Femur (tissue), 1 donor: ENCODE data around the gene BTBD7.

Source experiments
- DNase-seq: peaks from one replicate; pipeline ENCODE4 v3.0.0-alpha.2; 2017

Gene BTBD7

GRCh38 chr14:93301821-93302447, 30.9 kb downstream of the BTBD7 start:
- DNase-seq, result no peak

DNA sequence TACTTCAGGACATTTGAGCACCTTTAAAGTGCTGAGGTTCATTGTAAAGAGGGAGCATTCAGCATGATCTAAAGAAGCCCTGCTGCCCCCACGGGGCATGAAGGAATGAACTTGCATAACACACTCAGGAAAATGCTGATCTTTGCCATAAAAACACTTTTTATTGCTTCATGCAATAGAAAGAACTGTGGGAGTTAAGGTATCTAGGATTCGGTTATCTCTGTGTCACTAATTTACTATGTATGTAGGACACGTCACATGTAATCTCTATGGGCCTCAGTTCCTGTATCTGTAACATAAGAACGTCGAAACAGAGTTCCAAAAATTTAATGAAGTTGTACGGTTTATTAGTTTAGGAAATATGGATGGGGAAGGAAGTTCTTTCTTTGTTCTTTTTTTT, 33.0 kb downstream of the BTBD7 start:
- no peak for DNase-seq

DNA sequence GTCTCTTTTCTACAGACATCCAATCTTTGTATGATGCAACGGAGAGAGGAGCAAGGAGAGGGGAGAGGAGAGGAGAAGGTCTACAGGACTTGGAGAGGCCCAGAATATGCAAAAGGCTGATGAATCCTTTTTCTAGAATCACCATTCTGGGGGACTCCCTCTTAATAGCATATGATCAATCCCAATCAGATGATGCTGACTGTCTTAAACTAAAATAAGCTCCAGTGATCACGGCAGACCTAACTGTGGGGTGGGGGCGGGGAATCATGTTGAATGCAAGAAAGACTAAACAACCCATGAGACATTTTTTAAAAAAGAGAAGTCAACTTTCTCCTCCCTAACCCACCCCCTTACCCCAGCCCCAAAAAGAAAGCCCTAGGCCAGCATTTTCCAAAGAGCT, 33.4 kb downstream of the BTBD7 start:
- no peak for DNase-seq

- no peak for DNase-seq
Observed at GRCh38 chr14:93295541-93296220, 37.2 kb downstream of the BTBD7 start.

DNA sequence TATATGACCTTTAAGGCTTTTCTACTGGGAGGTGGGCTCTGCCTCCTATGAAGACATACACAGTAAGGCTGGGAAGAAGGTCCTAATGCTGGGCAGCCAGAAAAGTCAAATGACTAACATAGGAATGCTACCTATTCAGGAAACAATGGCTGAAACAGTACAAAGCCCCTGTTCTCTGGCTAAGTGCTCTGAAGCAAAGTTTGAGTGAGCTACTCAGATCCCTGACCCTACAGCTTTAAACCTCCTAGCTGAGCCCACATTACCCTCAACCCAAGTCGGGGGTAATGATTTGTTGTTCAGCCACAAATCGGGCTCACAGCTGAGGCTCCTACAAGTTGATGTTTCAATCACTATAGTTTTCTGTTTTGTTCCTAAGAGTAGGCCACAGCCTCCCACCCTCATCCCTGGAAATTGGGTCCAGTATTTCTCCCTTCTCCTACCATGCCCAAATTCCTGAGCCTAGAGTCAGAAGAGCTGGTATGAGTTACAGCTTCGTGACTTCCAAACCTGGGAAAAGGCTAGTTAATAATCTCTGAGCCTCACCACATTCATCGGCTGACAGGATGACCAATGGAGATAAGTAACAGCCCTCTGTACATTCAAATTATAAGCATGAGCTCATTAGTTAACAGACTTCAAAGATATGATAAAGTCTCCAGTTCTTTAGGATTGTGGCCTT, 46.5 kb downstream of the BTBD7 start:
- DNase-seq, result no peak

DNA sequence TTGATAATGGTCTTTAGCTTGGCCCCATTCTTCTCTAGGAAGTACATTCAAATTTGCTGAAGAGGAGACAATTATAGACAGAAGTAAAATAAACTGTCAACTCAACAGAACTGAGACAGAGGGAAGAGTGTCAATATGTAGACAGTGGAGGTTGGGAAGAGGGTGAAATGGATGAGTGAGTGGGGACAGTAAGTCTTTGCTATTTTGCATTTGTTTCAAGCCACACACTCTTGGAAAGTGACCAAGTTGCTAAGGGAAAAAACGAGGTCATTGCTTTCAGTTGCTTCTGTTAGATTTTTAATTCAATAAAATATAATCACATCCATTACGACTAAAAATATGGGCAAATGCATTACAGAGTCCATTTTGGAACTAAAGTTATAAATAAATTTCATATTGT, 47.8 kb downstream of the BTBD7 start:
- no peak for DNase-seq

DNA sequence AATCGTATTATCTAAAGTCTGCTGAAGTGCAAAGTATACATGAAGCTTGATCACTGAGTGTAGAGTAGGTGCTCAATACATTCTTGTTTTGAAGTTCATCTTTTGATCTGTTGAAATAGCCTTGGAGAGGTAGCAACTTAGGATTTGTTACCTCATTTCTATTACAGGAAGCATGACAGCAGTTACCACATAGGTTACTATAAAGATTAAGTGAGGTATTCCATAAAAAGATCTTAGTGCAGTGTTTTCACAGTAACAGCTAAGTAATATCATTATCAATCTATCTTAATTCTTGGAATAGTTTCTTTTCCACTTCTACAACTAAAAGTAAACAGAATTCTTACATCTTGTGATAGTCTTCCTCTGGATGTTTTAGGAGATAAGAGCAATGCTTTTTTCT, 50.9 kb downstream of the BTBD7 start:
- no peak for DNase-seq

GRCh38 chr14:93280743-93281142, 52.1 kb downstream of the BTBD7 start:
- no peak for DNase-seq

GRCh38 chr14:93276031-93276716, 56.7 kb downstream of the BTBD7 start:
- DNase-seq, result no peak

- DNase-seq, result no peak
Observed at GRCh38 chr14:93274055-93274806, 58.6 kb downstream of the BTBD7 start.

- no peak for DNase-seq
Observed at GRCh38 chr14:93271111-93271510, 61.7 kb downstream of the BTBD7 start.

DNA sequence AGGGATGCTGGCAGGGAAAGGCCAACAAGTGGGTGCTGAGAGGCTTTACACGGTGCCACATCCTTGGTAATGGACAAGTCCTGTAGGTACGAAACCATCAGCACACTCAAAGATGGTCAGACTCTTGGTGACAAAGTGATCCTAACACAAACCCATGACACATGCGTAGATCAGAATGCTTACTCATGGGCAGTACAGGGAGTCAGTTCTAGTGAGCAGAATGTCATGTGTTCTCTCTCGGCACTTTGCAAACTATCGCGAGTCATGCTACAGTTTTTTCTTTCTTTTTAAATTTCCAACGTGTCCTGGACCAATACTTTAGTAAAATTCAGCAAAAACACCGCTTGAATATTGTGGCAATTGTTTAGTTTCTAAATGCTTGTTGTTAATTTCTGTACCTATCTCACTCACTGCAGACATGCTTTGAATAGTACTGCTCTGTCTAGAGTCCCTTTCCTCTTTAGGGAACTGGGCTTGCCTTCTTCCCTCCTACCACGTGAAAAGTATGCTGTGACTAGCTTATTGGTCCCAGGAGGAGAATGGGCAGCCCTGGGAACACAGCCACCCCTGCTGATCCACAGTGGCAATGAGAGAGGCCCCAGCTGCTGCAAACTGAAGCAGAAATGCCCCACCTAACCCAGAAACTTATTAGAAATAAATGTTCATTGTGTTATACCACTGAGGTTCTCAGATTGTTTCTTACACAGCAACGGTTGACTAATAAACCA, 63.3 kb downstream of the BTBD7 start:
- no peak for DNase-seq

- no peak for DNase-seq
Observed at GRCh38 chr14:93268406-93268805, 64.4 kb downstream of the BTBD7 start.

GRCh38 chr14:93267149-93267711, 65.6 kb downstream of the BTBD7 start:
- no peak for DNase-seq

DNA sequence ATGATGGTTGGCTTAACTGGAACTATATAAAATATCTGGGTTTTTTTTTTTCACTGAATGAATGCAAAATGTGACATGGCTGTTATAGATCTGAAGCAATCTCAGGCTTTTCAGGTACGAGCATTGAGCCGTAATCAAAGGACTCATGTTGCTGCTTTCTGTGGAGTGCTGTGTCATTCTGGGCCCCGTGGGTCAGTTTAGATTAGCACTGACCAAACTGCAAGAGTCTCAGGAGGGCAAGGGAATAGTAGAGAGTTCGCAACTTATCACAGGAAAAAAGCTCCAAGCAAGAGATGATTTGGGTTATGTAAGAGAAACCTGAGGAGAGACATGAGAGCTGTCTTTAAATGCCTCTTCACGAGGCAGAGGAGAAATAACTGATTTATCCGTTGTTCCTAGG, 66.7 kb downstream of the BTBD7 start:
- DNase-seq, result no peak

DNA sequence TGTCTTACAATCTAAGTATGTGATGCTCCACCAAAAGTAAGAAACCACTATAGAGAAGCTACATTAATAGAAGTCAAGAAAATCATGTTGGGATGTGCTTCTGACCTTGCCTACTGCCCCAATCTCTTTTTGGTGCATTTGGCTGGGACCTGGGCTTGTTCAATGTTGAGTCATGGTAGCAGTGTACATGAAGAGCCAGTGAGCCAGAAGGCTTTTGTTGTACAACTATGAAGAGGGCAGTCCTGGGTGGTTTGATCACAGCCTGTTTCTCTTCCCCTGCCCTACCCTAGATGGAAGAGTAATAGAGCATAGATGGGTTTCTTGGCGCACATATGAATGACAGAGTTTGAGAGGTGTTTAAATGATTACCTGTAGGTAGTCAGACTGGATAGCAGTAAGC, 69.4 kb downstream of the BTBD7 start:
- DNase-seq, result no peak

GRCh38 chr14:93262446-93262845, 70.4 kb downstream of the BTBD7 start:
- DNase-seq, result no peak

DNA sequence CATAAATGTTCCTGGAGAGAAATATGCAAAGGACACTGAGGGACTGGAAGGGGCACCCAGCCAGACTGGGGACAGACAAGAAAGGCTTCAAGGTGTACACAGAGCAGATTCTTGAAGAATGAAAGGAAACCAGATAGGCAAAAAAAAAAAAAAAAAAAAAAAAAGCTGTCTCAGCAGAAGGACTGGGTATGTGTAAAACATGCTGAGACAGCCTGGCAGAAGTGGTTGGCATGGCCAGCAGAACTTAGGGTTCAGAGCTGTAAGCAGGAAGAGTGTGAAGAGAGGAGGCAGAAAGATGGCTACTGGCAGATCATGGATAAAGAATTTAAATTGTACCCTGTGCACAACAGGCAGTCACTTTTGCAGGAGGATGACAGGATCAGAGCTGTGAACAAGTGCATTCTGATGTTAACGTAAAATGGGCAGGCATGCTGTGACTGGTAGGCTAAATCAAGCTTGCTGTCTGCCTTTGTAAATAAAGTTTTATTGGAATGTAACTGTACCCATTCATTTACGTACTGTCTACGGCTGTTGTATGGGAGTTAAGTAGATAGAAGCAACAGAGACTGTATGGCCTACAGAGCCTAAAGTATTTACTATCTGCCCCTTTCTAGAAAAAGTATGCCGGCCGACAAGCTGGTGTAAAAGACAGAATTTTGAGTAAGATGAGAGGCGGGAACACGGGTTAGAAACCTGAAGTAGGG, 83.6 kb downstream of the BTBD7 start:
- no peak for DNase-seq

GRCh38 chr14:93246534-93246933, 86.3 kb downstream of the BTBD7 start:
- no peak for DNase-seq

DNA sequence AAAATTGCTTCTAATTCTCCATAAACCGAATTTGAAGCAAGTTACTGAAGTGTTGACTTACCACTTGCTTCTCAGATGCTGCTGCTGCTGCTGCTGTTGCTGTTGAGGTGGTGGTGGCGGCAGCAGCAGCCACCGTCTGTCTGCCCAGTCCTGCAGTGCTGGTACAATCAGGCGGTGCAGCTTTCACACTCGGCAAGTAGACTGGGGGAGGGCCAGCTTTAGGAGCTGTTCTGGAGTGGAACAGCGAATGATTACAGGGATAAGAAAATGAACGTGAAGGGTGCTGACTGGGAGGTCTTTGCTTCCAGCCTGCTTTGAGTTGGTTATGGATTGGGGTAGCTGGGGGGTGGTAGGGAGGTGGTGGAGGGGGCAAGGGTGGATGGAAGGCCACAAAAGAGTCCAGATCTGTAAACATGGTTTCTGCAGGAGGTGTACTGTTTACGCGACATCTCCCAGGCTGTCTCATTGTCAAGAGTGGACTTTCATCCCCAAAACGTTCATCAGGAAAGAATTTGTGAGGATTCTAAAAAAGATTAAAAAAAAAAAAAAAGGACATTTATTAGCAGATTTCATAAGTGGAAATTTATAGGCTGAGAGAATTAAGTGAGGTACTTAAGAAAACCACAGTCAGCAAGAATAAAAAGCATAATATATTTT, 86.9 kb downstream of the BTBD7 start:
- no peak for DNase-seq

DNA sequence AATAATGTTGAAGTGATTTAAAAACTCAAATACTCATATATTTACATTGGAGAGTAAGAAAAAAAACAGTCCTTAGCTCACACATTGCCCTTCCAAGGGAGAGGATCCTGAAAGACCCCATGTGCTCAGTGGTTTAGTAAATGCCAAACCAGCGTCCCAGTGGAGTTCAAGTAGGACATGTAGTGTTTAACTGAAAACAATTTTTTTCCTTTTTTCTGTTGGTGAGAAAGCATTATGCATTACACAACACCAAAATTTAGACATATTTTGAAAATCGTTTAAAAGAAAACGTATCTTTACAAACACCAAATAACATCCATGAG, 92.2 kb downstream of the BTBD7 start:
- DNase-seq, result no peak
